Chondrocyte (in vitro differentiated cells): ENCODE measurements around the gene FBXW5. TPM values are rescaled to one million over a fixed set of nuclear protein-coding genes. Genes with fewer than 3 reads are reported as not detected.

ENCODE experiments used
- DNase-seq: peaks from one replicate; pipeline ENCODE4 v3.0.0; 2021; ENCODE audit warnings: mixed read lengths, low spot score
- H3K27ac Mint-ChIP-seq: one replicate; pipeline ENCODE4 v1.8.0; 2021; ENCODE audit warnings: mild to moderate bottlenecking, moderate library complexity, mixed read lengths; ENCODE audit not compliant: unreplicated experiment
- H3K27me3 Mint-ChIP-seq: 2 replicates; pipeline ENCODE4 v1.8.0; 2021; ENCODE audit warnings: low read depth, mixed read lengths
- H3K36me3 Mint-ChIP-seq: 2 replicates; pipeline ENCODE4 v1.8.0; 2021; ENCODE audit warnings: low read depth, mixed read lengths
- H3K4me1 Mint-ChIP-seq: 2 replicates; pipeline ENCODE4 v1.8.0; 2021; ENCODE audit warnings: low read depth, mild to moderate bottlenecking, mixed read lengths
- H3K4me3 Mint-ChIP-seq: one replicate; pipeline ENCODE4 v1.8.0; 2021; ENCODE audit warnings: mild to moderate bottlenecking, moderate library complexity, mixed read lengths; ENCODE audit not compliant: unreplicated experiment
- H3K9me3 Mint-ChIP-seq: 2 replicates; pipeline ENCODE4 v1.8.0; 2021; ENCODE audit warnings: low read depth, mixed read lengths
- total RNA-seq: library from RNA; stranded (reverse); gene quantifications from 3 replicates; pipeline ENCODE4 v1.2.1, GENCODE V29; 2021
- TF ChIP-seq, protein P1 (sequence below): fragments of 200-600 bp; sonication (generic); IDR thresholded peaks from 2 replicates; pipeline ENCODE4 v1.5.0; 2021; ENCODE audit warnings: antibody characterized with exemption, mild to moderate bottlenecking, moderate library complexity

Gene FBXW5
- total RNA-seq, 1 donor from 2014 or later: 87.5 TPM

GRCh38 chr9:136907011-136907914, 37.3 kb downstream of the FBXW5 start:
- H3K4me3 Mint-ChIP-seq: no peak overlapping the region
- no peak for DNase-seq
- no peak overlapping the region for H3K27ac Mint-ChIP-seq
- peaks cover 5% of the 10 kb centered on the region for H3K4me1 Mint-ChIP-seq
- H3K9me3 Mint-ChIP-seq: no peaks in the 10 kb centered on the region
- H3K36me3 Mint-ChIP-seq: peaks cover 8% of the 10 kb centered on the region
- no peaks in the 10 kb centered on the region for H3K27me3 Mint-ChIP-seq
- TF ChIP-seq, protein P1, sequence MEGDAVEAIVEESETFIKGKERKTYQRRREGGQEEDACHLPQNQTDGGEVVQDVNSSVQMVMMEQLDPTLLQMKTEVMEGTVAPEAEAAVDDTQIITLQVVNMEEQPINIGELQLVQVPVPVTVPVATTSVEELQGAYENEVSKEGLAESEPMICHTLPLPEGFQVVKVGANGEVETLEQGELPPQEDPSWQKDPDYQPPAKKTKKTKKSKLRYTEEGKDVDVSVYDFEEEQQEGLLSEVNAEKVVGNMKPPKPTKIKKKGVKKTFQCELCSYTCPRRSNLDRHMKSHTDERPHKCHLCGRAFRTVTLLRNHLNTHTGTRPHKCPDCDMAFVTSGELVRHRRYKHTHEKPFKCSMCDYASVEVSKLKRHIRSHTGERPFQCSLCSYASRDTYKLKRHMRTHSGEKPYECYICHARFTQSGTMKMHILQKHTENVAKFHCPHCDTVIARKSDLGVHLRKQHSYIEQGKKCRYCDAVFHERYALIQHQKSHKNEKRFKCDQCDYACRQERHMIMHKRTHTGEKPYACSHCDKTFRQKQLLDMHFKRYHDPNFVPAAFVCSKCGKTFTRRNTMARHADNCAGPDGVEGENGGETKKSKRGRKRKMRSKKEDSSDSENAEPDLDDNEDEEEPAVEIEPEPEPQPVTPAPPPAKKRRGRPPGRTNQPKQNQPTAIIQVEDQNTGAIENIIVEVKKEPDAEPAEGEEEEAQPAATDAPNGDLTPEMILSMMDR: no peak

GRCh38 chr9:136906266-136906665, 38.3 kb downstream of the FBXW5 start:
- Mint-ChIP-seq H3K4me3 (no peak overlapping the region), H3K27me3 (no peaks in the 10 kb centered on the region), H3K4me1 (peaks cover 14% of the 10 kb centered on the region), H3K27ac (no peak overlapping the region), H3K9me3 (no peaks in the 10 kb centered on the region), H3K36me3 (peaks cover 10% of the 10 kb centered on the region)
- DNase-seq: no peak
- TF ChIP-seq, protein P1: no peak

- DNase-seq: no peak
- peaks cover 10% of the 10 kb centered on the region for H3K36me3 Mint-ChIP-seq
- TF ChIP-seq, protein P1: no peak
- H3K4me3 Mint-ChIP-seq: no peak overlapping the region
- peaks cover 16% of the 10 kb centered on the region for H3K4me1 Mint-ChIP-seq
- no peaks in the 10 kb centered on the region for H3K27me3 Mint-ChIP-seq
- no peaks in the 10 kb centered on the region for H3K9me3 Mint-ChIP-seq
- H3K27ac Mint-ChIP-seq: no peak overlapping the region
Measured at GRCh38 chr9:136903041-136903554, 41.4 kb downstream of the FBXW5 start.

GRCh38 chr9:136902259-136902821, 42.2 kb downstream of the FBXW5 start:
- H3K9me3 Mint-ChIP-seq: no peaks in the 10 kb centered on the region
- H3K27me3 Mint-ChIP-seq: no peaks in the 10 kb centered on the region
- H3K36me3 Mint-ChIP-seq: peaks cover 10% of the 10 kb centered on the region
- peak overlapping the region; percentile 19 for H3K27ac Mint-ChIP-seq
- H3K4me1 Mint-ChIP-seq: peaks cover 16% of the 10 kb centered on the region
- no peak overlapping the region for H3K4me3 Mint-ChIP-seq
- no peak for DNase-seq
- TF ChIP-seq, protein P1: no peak

- TF ChIP-seq, protein P1: no peak
- H3K9me3 Mint-ChIP-seq: no peaks in the 10 kb centered on the region
- peak overlapping the region; percentile 63 for H3K27ac Mint-ChIP-seq
- no peak overlapping the region for H3K4me3 Mint-ChIP-seq
- H3K36me3 Mint-ChIP-seq: peaks cover 10% of the 10 kb centered on the region
- H3K4me1 Mint-ChIP-seq: peaks cover 16% of the 10 kb centered on the region
- no peak for DNase-seq
- no peaks in the 10 kb centered on the region for H3K27me3 Mint-ChIP-seq
Measured at GRCh38 chr9:136901516-136902258, 42.9 kb downstream of the FBXW5 start.
